Loucy (cell line): ENCODE data around the gene PRKCZ.
A peak's percentile ranks its signal among the peaks of the same experiment; 100 is the strongest.

Experiments
- H2AFZ ChIP-seq: fragments of 200-600 bp; sonication (generic); 2 replicates; pipeline ENCODE4 v1.6.0; 2016; ENCODE audit warnings: antibody characterized with exemption, mild to moderate bottlenecking, low read length, moderate library complexity
- H3F3A ChIP-seq: fragments of 200-600 bp; 2 replicates; pipeline ENCODE4 v1.6.0; 2016; ENCODE audit warnings: antibody characterized with exemption, low read depth, mild to moderate bottlenecking
- H3K27me3 ChIP-seq: fragments of 200-600 bp; sonication (generic); 2 replicates; pipeline ENCODE4 v1.6.1; 2014; ENCODE audit warnings: low read length, mild to moderate bottlenecking; ENCODE audit not compliant: insufficient read depth, poor library complexity, severe bottlenecking
- H3K36me3 ChIP-seq: fragments of 200-600 bp; sonication (generic); 2 replicates; pipeline ENCODE4 v1.6.1; 2016; ENCODE audit warnings: low read length; ENCODE audit not compliant: insufficient read depth
- H3K4me1 ChIP-seq: fragments of 200-600 bp; sonication (generic); 2 replicates; pipeline ENCODE4 v1.5.1; 2014; ENCODE audit warnings: low read length, mild to moderate bottlenecking; ENCODE audit not compliant: insufficient read depth, poor library complexity, severe bottlenecking
- H3K4me2 ChIP-seq: fragments of 200-600 bp; sonication (generic); 2 replicates; pipeline ENCODE4 v1.6.0; 2014; ENCODE audit warnings: antibody characterized with exemption, low read length, low read depth, mild to moderate bottlenecking; ENCODE audit not compliant: poor library complexity, severe bottlenecking
- H3K4me3 ChIP-seq: fragments of 200-600 bp; sonication (generic); 2 replicates; pipeline ENCODE4 v1.5.1; 2014; ENCODE audit warnings: low read length, mild to moderate bottlenecking, mixed read lengths; ENCODE audit not compliant: poor library complexity, severe bottlenecking
- H3K79me2 ChIP-seq: fragments of 200-600 bp; sonication (generic); 2 replicates; pipeline ENCODE4 v1.6.1; 2014; ENCODE audit warnings: low read length; ENCODE audit not compliant: insufficient read depth
- H3K9ac ChIP-seq: fragments of 200-600 bp; sonication (generic); 2 replicates; pipeline ENCODE4 v1.6.0; 2014; ENCODE audit warnings: mild to moderate bottlenecking, low read depth, low read length, moderate library complexity; ENCODE audit not compliant: poor library complexity, severe bottlenecking
- H3K9me2 ChIP-seq: fragments of 200-600 bp; sonication (generic); replicated peaks from 2 replicates; pipeline ENCODE4 v1.6.1; 2016; ENCODE audit warnings: low read depth, low read length, mixed read lengths
- H3K9me3 ChIP-seq: fragments of 200-600 bp; sonication (generic); 2 replicates; pipeline ENCODE4 v1.6.1; 2014; ENCODE audit warnings: mild to moderate bottlenecking, antibody characterized with exemption, low read length, low read depth; ENCODE audit not compliant: insufficient read depth
- H4K20me1 ChIP-seq: fragments of 200-600 bp; sonication (generic); 2 replicates; pipeline ENCODE4 v1.6.0; 2014; ENCODE audit warnings: antibody characterized with exemption, low read length, mild to moderate bottlenecking; ENCODE audit not compliant: insufficient read depth, poor library complexity, severe bottlenecking
- CTCF ChIP-seq: fragments of 200-600 bp; sonication (generic); conservative IDR thresholded peaks from 2 replicates; pipeline ENCODE4 v1.5.1; 2014; ENCODE audit warnings: mild to moderate bottlenecking, antibody characterized with exemption, low read length
- EZH2phosphoT487 ChIP-seq: fragments of 200-600 bp; IDR thresholded peaks from 2 replicates; pipeline ENCODE4 v1.6.1; 2018; ENCODE audit warnings: antibody characterized with exemption, mild to moderate bottlenecking, moderate library complexity, borderline replicate concordance

Gene PRKCZ

GRCh38 chr1:2009101-2010053, 40.8 kb upstream of the PRKCZ start:
- Histone ChIP-seq H3K4me1 (peaks cover 6% of the 10 kb centered on the region), H4K20me1 (no peaks in the 10 kb centered on the region), H3K4me3 (no peak overlapping the region), H3K36me3 (no peaks in the 10 kb centered on the region), H3F3A (no peaks in the 10 kb centered on the region), H3K9me2 (no peaks in the 10 kb centered on the region), H3K79me2 (no peaks in the 10 kb centered on the region), H3K9ac (no peak overlapping the region), H3K4me2 (no peak overlapping the region), H2AFZ (no peak overlapping the region), H3K27me3 (no peaks in the 10 kb centered on the region), H3K9me3 (no peaks in the 10 kb centered on the region)
- TF ChIP-seq CTCF, result no peak
- TF ChIP-seq EZH2phosphoT487, result no peak

GRCh38 chr1:2014181-2014580, 36.0 kb upstream of the PRKCZ start:
- Histone ChIP-seq H3K4me3 (no peak overlapping the region), H3F3A (no peaks in the 10 kb centered on the region), H4K20me1 (no peaks in the 10 kb centered on the region), H3K4me1 (peaks cover 6% of the 10 kb centered on the region), H3K36me3 (no peaks in the 10 kb centered on the region), H3K79me2 (no peaks in the 10 kb centered on the region), H3K27me3 (no peaks in the 10 kb centered on the region), H3K9me3 (no peaks in the 10 kb centered on the region), H3K9ac (no peak overlapping the region), H2AFZ (no peak overlapping the region), H3K9me2 (no peaks in the 10 kb centered on the region), H3K4me2 (no peak overlapping the region)
- no peak for TF ChIP-seq CTCF
- no peak for TF ChIP-seq EZH2phosphoT487

GRCh38 chr1:2014741-2015735, 35.2 kb upstream of the PRKCZ start:
- Histone ChIP-seq H4K20me1 (no peaks in the 10 kb centered on the region), H3F3A (no peaks in the 10 kb centered on the region), H3K4me2 (no peak overlapping the region), H2AFZ (0 out of 2 replicates have a peak overlapping the region, but pooled peaks have one; percentile 39), H3K27me3 (no peaks in the 10 kb centered on the region), H3K9ac (no peak overlapping the region), H3K4me1 (peaks cover 6% of the 10 kb centered on the region), H3K79me2 (no peaks in the 10 kb centered on the region), H3K36me3 (no peaks in the 10 kb centered on the region), H3K9me2 (no peaks in the 10 kb centered on the region), H3K9me3 (no peaks in the 10 kb centered on the region), H3K4me3 (no peak overlapping the region)
- no peak for TF ChIP-seq CTCF
